HG03095 (cell line): ENCODE measurements around the gene PLA2G2F.

ENCODE experiments used
- ATAC-seq: cut with Tn5 transposase; IDR thresholded peaks from one replicate; pipeline ENCODE4 v1.9.1; 2021; ENCODE audit warnings: moderate library complexity; ENCODE audit not compliant: unreplicated experiment

PLA2G2F gene

DNA sequence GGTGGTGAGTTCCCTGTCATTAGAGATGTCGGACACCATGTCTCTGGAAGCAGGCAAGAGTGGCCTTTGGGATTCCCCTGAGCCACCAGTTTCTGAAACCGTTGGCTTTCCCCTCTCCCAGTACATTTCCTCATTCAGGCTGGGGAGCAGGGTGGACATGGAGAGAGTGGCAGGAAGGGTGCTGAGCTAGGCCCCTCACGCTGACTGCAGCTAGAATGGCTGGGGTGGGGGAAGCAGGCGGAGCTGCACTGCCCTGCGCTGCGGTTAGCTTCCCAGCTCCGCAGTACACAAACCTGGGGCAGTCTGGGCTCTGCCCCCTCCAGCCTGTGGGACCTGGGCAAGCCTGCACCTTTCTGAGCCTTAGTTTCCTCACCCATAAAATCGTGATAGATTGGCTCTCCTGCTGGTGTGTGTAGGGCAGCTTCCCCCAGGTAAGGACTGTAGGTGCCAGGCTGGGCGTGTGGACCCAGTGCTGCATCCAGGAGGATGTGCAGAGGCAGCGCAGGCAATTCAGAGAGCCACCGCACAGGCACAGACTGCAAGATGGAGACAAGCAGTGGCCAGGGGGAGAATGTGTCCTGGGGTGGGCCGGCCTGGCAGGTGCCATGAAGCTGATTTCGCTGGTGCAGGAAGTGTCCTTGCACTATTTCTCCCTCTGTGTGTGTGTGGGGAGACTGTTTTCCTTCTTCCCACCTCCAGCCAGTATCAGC lies 3.0 kb downstream of the PLA2G2F start:
- ATAC-seq: no peak

- ATAC-seq: no peak
Measured at GRCh38 chr1:20143318-20143717, 4.2 kb downstream of the PLA2G2F start.

GRCh38 chr1:20143734-20144565 lies 4.8 kb downstream of the PLA2G2F start:
- ATAC-seq: no peak

- no peak for ATAC-seq
Measured at GRCh38 chr1:20147846-20148570, 8.9 kb downstream of the PLA2G2F start.

DNA sequence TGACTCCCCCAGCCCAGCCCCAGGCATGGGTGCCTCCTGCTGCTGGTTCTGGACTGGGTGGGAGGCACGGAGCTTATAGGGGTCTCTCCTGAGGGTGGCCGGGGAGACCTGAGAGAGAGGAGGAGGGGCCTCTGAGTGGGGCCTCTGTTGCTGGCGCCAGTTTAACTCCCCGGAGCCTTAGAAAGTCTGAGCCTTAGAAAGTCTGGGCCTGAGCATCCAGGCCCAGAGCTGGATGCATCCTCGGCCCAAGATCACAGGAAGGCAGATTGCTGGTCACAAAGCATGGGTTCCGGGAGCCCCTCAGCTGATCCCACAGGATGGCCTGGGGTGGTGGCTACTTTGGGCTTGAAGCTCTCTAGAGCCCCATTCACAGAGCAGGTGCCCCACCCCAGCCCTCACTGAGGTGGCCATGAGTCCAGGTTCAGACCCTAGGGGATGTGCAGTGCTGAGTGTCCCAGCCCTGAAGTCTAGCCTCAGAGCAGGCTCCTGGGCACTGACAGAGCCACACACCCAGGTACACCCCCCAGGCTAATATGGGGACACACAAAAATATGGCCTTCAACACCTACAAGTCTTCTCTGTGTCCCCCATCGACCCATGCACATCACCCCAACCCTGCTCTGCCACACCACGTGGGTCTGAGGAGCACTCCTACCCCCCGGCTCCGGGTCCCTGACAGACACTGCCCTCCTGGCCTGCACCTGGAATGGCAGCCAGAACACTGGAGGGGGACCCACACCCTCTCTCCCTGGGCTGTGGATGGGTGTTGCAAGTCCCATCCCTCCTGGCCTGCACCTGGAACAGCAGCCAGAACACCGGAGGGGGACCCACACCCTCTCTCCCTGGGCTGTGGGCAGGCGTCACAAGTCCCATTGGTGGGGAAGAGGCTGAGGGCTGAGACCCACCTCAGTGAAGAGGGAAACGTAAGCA lies 9.7 kb downstream of the PLA2G2F start:
- no peak for ATAC-seq

DNA sequence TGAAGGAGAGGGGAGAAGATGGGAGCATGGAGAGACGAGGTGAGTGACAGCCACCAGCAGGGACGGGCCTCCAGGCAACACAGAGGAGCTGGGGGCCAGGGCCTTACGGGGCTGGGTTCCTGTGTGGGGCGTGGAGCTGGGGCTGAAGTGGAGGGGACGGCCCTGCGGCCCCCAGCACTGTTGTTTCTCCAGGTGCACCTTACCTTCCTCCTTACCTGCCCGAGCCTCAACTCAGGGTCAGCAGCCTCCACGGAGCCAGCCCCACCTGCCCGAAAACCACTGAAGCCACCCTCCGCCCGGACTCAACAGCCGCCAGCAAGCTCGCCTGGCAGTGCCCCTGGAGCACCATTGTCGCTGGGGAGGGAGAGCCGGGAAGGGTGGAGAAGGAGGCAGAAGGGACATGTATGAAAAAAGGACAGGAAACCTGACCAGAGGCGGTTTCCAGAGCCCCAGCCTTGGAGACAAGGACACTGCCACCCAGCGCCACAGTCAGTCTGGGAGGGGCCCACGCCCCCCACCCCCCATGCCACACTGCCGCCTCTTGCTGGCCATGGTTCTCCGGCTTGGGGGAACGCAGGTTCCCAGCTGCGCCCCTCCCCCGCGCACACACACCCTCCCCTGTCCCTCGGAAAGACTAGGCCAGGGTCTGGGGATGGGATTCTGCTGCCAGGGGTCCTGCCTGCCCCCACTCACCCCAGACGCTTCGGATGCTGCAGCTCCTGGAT lies 10.6 kb downstream of the PLA2G2F start:
- no peak for ATAC-seq

GRCh38 chr1:20150326-20150705 lies 11.2 kb downstream of the PLA2G2F start:
- no peak for ATAC-seq

- ATAC-seq: no peak
Measured at GRCh38 chr1:20150969-20151368, 11.8 kb downstream of the PLA2G2F start.

DNA sequence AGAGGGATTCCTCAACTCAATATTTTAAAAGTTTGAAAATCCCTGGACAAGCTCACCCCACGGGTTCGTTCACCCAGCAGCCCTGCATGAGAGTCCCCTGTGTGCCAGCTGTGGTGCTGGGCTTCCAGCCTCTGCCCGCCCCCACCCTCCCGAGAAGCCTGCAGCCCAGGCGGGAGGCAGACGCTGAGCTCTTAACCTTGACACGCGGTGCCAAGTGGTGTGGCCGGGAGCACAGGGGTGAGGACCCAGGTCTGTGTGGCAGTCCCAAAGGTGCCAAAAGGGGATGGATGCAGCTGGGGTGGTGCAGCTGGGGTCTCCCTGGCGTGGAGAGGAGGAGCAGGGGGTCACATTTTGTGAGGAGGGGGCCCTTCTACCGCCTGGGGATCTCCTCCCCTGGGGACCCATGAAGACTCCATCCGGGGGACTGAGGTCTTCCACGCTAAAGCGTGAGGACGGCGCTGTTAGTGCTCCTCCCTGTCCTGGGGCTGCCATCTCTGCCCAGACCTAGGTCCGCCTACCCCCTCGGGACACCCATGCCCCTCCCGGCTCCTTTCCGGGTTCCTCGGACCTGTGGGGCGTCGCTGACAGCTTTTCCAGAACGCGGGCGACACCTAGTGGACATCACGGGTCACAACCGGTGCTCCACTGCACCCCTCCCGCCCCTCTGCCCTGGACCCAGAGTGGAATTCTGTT lies 12.9 kb downstream of the PLA2G2F start:
- ATAC-seq: no peak

DNA sequence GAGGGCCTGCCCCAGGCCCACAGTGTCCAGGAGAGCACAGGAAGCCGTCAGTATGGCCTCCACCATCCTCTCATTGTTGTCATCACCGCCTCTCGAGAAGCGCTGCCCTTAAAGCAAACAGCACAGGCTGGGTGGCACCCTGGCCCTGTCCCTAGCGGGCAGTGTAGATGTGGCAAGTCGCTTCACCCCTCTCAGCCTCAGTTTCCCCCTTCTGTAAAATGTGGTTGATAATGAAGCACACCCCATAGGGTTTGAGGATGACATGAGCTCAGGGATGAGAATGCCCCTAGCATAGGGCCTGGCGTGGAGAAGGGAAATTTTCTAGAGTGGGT lies 13.4 kb downstream of the PLA2G2F start:
- no peak for ATAC-seq

- ATAC-seq: no peak
Measured at GRCh38 chr1:20153000-20153418, 13.9 kb downstream of the PLA2G2F start.

- no peak for ATAC-seq
Measured at GRCh38 chr1:20154301-20154831, 15.2 kb downstream of the PLA2G2F start.

DNA sequence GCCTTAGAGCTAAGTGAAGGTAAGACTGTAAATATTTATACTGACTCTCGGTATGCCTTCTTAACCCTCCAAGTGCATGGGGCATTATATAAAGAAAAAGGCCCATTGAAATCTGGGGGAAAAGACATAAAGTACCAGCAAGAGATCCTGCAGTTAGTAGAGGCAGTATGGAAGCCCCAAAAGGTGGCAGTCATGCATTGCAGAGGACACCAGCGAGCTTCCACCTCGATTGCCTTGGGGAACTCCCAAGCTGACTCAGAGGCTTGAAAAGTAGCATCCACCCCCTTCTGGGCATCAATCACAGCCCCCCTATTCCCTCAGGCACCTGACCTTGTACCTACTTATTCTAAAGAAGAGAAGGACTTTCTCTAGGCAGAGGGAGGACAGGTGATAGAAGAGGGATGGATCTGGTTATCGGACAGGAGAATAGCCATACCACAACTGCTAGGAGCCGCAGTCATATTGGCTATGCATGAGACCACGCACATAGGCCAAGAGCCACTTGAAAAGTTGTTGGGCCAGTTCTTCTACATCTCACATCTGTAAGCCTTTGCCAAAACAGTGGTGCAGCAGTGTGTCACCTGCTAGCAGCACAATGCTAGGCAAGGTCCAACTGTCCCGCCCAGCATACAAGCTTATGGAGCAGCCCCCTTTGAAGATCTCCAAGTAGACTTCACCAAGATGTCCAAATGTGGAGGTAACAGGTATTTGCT lies 19.4 kb downstream of the PLA2G2F start:
- ATAC-seq: no peak

DNA sequence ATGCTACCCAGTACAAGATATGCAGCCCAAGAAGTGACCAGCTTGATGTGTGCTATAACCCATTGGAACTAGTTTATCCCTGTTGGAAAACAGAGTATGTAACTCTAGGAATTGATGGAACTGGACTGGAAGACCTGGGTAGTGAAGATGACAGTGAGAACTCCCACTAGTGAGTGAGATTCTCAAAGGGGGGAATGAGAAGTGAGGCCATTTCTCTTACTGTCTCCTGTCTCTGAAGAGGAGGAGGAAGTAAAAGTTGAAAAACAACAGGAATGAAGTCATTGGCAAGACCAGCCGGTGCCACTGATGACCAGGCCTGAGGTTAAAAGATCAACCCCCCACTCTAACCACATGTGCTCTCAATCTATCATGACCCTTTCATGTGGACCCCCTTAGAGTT lies 20.9 kb downstream of the PLA2G2F start:
- ATAC-seq: no peak

DNA sequence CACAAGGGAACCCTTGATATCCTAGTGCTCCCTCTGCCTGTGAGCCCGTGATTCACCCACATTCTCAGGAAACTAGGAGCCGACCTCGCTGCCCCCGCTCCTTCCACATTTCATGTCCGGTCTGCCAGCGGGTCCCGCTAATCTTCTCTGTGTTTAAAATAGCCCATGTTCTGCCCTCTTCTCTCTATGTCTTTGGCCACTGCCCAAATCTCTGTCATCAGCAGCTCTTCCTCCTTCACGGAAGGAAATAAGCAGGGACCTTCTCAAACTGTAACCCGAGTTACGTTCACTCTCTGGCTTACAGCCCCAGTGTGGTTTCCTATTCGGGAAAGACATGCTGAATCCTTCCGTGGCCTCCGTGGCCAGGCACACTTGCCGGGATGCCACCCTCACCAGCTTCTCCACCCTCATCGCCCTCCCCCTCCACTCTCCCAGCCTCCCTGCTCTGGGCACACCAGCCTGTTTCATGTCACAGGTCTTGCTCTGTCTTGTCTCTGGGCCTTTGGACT lies 25.6 kb downstream of the PLA2G2F start:
- no peak for ATAC-seq

DNA sequence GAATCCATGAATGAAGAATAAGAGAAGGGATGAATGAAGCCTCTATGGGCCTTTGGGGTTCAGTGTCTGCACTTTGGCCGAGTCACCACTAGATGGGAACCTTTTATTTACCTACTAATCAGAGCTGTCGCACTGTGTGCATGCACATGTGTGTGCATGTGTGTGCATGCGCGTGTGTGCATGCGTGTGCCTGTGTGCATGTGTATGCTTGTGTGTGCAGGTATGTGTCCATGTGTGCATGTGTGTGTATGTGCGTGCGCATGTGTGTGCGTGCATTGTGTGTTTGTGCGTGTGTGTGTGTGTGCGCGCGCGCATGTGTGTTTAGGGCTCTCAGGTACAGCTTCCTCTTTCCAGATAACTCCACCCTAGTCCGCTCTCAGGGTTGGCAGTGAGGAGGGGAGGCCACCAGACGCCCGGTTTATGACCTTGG lies 26.4 kb downstream of the PLA2G2F start:
- ATAC-seq: no peak

DNA sequence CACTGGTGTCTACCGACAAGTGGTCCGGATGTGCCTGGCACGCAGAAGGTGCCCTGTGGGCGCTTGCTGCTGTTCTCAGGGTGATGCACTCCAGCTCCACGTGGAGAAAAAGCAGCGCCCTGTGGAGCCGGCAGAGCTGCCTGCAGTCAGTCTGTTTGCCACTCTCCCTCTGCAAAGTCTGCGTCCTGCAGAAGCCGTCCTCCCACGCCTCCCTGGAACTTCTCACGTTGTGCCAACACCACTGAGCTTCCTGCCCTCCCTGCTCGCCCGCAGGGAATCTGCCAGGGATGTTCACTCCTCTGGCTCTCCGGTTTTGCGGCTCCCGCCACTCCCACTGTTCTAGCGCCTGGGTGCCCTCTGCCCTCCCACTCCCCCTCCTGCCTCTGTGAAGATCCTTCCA lies 26.9 kb downstream of the PLA2G2F start:
- no peak for ATAC-seq

- no peak for ATAC-seq
Measured at GRCh38 chr1:20167126-20167525, 28.0 kb downstream of the PLA2G2F start.
